Medulla oblongata (tissue), 1 donor: ENCODE measurements around the gene TMEM272.

Experiments
- DNase-seq: peaks from one replicate; pipeline ENCODE4 v3.0.0-alpha.2; 2015; ENCODE audit errors: extremely low spot score

The TMEM272 gene, protein sequence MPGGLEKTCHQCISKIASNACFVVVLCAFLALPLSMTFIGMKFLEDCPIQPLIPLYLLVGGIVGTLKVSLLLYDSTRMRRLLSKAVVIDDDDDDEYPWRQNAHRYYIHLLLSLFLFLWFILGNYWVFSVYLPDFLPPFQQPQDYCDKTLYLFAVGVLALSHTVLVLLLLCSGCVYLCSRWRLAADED

DNA sequence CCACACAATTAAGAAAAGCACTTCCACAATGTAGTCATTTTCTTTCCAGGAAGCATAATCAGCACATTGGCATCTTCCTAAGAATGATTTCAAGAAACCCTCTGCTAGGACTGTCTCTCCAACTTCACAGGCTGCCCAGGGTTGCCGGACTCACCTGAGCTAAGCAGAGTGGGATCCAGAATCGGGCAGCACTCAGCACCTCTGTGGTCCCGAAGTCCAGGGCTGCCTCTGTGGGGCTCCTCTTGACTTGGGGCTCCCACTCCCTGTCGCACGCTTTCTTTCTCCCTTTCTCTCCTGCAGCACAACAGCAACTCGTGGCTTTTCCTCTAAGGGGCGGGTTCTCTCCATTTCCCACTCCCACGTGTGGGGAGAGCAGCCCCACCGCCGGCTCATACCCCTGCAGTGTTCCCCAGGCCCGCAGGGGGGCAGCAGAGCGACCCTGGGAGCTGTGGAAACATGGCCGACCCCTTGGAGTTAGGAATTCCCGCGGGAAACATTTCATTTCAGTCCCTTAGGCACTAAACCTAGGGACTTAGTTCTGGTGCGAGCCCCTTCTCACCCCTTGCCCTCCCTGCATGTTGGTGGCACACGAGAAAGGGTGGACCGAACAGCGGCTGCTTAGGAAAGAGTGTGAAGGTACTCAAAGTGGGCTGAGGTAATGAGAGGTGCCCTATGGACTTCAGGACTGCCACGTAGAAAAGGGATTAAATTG, at the start of gene TMEM272:
Gene TMEM272, minus strand, starts transcription at position 316 of the 712 bp plus-strand sequence. CDS start 6,647 bp downstream, outside the sequence.
- DNase-seq: peak; percentile 63

DNA sequence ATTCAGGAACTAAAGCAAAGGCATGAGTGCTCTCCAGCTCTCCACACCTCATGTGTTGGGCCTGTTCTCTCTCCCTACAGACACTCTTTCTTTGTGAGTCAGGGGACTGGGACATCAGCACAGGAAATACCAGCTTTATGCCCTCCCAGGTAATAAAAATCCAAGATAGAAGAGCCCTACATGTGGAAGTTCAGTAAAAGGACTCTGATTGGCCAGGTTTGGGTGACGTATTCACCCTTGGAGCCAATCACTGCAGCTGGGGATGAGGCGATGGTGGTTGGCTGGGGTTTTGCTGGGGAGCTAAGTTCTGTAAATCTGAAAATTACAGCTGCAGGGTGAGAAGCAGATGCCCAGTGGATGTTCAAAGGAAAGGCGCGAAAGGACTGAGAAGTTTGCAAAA, 49.3 kb upstream of the TMEM272 start:
- DNase-seq: no peak

DNA sequence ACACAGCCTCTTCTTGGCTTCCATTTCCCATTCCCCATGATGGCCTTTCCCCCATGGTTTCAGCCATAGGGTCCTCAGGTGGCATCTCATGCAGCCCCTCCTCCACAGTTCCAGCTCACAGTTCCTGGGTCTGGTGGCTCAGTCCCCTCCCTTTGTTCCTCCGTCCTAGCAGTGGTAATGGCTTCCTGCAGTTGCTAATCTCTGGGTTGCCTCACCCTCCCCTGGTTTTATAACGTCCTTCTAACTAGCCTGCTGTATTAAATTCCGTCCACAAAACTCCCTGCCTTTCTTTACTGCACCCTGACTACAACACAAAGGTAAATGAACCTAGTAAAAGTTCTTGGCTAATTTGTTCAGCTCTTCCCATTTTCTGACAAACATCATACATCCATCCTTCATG, 47.7 kb upstream of the TMEM272 start:
- no peak for DNase-seq

DNA sequence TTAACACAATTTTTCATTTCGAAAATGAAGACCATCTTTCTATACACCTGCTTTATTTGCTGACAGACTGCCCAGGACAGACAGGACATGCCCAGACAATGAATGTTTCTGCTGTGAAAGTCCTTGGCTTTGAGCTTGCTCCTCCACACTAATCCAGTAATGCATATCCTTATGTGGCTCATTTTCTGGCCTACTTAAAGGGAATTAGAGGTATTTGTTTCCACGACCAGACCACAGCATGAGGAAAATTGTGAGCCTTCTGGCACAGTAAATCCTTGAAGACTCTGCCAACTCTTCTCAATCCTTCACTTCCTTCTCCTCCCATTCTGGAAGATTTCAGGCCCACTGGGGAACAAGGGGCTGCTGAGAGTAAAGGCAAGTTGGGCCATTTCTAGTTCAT, 42.5 kb upstream of the TMEM272 start:
- DNase-seq: no peak

DNA sequence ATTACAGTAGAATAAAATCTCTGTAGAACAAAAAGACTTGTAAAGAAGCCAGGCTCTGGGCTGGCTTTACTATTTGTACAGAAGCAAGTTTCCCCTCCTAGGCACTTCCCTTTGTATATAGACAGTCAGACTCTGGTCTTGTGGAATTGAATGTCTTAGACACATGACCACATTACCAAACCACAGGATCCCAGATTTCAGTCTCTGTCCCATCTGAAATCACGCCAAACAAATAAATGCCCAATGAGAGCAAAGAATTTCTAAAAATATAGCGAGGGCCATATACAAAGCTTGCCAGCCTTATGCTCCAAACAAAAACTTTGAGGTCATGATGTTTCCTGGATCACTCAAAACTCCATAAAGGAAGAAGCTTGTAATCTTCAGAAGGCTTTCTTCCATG, 40.7 kb upstream of the TMEM272 start:
- no peak for DNase-seq

DNA sequence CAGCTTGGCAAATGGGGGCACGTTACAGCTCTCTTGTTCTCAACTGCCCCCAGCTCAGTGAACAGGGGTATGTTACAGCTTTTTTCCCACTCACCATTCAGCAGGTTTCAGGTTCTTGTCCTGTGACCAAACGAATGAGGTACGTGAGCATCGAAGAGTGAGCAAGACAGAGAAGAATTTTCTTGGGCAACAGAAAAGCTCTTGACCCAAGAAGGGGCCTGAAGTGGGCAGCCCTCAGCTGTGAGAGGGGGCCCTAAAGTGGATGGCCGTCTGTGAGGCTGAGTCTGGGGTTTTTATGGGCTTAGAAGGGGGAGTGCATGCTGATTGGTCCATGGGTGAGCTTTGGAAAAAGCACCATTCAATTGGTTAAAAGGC, 38.2 kb upstream of the TMEM272 start:
- DNase-seq: no peak

DNA sequence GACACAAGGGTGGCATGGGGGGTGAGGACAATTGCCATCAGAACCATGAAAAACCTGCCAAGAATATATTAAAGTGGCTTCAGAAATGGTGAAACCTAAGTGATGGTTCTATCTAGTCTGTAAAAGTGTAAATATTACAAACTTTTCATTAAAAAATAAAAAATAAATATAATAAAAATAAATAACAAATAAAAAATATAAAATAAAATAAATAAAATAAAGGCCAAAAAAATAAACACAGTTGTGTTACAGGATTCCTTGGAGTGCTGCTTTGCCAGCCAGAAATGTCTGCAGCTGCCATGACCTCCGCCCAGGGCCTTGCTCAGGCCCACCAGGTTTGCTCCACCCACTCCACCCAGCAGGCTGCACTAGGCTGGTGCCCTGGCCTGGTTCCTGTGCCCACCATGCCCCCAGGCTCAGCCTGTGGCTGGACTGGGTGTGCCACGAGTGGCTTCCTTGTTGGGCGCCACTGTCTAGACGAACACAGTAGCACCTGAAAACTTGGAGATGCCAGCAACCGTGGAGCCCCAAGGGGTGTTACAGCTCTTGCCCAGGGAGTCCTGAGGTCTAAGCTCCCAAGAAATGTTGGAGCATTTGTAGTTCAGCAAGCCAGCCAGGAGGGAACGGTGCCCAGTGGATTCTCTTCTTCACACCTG, 37.7 kb upstream of the TMEM272 start:
- no peak for DNase-seq

DNA sequence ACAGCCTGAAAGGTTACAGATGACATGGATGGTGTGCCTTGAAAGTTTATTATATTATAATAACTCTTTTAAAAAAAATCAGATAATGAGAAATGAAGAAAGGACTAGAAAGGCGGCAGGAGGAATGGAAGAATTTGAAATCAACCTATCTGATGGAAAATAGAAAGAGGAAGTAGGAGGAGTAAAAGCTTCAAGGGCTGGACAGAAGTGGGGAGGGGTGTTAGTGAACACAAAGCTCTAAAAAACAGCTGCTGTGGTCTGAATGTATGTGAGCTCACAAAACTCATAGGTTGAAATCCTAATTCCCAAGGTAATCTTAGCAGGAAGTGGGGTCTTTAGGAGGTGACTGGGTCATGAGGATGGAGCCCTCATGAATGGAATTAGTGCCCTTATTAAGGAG, 36.3 kb upstream of the TMEM272 start:
- no peak for DNase-seq

DNA sequence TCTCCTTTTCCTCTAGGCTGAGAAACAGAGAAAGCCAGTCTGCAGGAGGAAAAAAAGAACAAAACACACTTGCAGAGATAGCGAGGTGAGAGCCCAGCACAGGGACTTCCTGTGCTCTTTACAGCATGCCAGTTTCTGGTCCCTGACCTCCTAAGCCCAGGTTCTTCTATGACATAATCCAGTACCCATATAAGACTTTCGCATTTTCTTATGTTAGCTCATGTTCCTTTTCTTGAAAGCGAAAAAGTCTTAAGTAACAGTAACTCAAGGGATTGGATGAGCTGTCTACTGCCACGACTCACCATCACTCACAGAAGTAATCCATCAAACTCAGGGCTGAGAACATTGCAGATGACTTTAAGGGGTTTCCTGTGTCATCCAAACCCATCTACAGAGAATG, 34.2 kb upstream of the TMEM272 start:
- DNase-seq: no peak

DNA sequence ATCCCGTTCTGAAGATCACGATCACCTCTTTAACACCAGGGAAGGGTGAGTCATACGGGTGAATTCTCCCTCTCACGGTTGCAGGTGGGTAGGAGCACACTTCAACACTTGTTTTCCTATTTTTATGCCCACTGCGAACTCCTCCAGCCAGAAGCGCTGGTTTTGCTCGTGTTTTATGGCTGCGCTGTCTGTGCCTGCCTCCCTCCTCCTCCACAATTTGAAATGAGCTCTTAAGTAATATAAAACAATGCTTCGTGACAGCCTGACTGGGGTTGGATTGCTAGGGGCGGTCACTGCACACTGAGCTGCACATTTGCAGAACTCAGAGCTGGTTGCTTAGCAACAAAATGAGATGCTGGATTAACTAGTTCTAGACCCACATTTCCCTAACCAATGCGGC, 29.7 kb upstream of the TMEM272 start:
- no peak for DNase-seq

DNA sequence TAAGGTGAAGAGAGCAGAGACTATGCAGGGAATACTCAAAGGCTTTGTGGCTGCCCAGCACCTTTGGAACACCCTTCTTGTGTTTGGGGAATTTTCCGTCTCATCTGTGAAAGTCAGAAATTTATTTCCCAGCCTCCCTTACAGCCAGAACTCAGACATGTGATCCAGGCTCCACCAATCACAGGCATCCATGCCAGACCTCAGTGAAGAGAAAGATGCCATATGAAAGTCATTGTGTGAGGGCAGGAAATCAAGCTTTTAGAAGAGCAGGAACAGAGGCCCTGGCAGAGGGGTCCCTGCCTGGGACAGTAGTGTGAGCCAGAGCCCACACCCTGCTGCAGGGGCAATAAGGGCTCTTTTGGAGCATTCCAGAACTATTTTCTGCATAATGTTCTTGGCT, 28.9 kb upstream of the TMEM272 start:
- no peak for DNase-seq

DNA sequence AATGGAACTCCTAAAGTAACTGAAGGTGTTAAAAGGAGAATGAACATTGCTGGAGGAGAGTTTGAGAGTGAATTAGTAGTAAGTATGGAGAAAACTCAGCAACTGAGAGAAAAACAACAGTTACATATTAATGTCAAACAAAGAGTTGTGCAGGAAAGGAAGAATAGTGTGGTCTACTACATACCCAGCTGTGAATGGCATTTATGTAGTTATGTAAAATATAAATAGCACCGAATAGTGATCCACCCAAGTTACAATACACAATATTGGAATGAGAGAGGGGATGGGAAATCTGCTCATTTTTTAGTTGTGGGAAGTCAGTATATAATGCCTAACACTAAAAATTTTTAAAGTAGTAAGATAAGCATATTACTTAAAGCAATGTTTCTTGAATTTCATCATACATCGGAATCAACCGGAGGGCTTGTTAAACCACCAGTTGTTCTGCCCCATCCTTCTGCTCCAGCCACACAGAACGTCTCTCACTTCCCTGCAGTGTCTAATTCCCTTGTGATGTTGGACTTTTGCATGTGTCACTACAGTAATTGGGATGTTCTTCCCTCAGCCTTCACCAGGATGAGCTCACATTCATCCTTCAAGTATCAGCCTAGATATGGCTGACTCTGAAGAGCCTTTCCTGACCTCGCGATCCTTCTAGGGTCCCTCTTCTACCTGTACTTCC, 28.3 kb upstream of the TMEM272 start:
- no peak for DNase-seq

DNA sequence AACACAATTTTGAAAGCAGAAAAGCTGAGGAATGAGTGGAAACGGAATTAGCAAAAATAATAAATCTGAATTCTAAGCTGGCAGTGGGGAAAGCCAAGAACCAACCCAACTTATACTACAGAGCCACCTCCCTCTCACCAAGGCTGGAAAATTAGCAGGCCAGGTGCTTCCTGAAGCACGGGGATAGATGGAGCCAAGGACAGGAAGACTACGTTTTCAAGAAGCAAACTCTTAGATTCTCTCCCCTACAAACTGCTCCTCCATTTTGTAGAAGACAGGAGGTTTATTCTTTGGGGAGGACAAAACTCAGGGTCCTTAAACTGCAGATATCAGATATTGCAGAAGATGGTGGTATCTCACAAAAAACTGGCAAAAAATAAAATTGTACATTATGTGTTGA, 25.6 kb upstream of the TMEM272 start:
- no peak for DNase-seq

DNA sequence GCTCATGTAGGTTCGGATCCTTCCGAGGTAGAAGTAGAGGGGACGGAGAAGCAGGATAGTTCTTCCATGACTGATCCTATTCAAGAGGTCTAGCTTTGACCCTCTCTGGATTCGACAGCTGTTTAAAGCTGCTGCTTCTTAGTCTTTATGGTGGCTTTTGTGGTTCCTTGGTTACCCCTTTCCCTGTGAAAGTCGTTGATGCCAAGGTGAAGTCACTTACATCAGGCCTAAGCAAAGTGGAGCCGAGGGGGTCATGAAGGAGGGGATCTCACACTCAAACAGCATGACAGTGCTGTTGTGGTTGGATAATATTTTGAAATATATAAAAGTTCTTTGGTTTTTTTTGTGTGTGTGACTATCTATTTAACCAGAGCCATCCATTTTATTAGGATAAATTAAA, 24.9 kb upstream of the TMEM272 start:
- no peak for DNase-seq

DNA sequence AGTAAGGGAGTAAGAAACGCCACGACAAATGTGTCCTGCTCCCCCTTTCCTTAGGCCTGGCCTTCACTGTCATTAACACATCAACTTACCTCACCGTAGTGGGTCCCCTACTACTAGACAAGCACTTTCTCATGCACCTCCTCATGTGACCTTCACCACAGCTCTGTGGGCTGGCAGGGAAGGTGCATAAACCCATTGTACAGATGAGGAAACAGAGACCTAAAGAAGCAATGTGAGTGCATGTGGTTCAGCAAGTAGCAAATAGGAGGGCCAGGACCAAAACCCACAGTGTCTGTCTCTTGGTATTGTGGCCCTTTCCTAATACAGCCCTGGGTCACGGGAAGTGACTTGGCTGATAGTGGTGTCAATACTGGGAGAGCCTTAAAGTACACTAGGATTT, 22.1 kb upstream of the TMEM272 start:
- no peak for DNase-seq

DNA sequence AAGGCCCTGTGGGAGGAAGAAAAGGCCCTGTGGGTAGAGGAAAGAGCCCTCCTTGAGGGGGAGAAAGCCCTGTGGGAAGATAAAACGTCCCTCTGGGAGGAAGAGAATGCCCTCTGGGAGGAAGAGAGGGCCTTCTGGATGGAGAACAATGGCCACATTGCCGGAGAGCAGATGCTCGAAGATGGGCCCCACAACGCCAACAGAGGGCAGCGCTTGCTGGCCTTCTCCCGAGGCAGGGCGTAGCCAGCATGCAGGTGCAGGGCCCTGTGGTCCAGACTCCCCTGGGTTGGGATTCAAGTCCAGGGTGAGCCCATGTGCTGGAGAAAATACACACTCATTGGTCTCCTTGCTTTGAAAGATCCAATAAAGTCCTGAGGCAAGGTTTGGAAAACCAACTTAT, 20.9 kb upstream of the TMEM272 start:
- DNase-seq: no peak

DNA sequence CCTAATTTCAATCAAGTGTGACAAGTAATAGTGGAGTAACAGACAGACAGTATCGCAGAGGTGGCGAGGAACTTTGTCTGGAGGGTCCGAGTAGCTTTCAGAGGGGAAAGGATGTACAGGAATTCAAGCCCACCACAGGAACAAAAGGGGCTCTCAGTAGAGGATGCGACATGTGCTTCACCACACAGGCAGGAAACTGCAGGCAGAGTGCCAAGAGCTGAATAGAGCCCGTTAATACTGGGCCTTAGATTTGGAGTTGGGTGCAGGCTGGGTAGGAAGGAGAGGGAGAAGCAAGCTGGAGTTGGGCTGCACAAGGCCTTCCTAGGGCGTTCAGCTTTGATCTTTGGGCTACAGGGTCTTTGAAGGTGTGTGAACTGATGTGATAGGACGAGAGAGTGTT, 18.0 kb upstream of the TMEM272 start:
- DNase-seq: no peak

DNA sequence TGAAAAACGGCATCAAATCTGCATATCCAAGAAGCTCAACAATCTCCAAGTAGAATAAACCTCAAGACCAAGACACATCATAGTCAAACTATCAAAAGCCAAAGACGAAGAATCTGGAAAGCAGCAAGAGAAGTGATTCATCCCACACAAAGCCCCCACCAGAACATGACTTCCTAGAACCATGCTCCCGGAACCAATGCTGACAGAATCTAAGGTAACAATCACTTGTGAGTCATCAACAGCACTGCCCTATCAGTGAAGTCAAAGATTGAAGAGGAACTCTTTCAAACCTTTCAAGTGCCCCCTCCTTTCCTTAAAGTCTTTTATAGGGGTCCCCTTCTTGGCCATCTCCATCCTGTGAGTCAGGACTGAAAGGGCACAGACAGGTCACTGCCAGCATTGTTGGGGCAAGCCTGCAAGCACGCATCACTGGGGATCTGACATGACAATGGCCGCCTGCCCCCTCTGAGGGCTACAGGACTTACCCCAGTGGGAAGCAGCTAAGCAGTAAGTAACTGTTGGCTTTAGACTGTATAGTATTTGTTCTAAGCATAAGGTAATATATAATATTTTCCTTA, 16.8 kb upstream of the TMEM272 start, which contains the start of gene CCDC70:
Gene CCDC70, plus strand, starts transcription at position 247 of the 578 bp plus-strand sequence. CDS start 3,443 bp downstream, outside the sequence.
- DNase-seq: no peak

DNA sequence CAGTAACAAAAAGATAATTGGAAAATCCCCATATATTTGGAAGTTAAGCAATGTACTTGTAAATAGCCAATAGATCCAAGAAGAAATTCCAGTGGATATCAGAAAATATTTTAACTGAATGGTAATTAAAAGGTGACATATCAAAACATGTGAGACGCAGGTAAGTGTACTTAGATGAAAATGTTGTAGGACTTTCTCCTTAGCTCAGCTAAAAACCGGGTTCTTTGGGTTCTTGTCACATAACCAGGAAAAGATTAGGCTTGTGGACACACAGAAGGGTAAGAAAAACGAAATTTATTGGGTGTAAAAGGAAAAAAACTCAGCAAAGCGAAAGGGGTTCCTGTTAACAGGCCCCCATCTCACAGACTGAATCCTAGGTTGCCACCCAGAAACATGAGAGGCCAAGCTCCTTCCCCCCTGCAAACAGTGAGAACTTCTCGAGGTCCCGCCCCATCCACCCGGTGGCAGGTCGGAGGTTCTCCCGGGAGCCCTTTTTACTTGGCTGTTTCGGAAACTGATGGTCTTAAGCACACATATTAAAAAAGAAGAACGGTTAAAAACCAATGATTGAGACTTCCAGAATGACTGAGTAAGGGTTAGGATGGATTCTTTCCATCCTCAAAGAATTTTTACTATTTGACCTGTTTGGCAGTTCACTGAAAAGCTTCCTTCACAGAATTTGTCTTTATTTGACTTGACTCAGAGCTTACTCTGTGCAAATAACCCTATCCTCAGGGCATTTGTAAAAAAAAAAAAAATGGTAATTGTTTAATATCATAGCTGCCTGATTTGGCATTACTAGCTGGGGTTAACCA, 13.7 kb upstream of the TMEM272 start:
- no peak for DNase-seq

DNA sequence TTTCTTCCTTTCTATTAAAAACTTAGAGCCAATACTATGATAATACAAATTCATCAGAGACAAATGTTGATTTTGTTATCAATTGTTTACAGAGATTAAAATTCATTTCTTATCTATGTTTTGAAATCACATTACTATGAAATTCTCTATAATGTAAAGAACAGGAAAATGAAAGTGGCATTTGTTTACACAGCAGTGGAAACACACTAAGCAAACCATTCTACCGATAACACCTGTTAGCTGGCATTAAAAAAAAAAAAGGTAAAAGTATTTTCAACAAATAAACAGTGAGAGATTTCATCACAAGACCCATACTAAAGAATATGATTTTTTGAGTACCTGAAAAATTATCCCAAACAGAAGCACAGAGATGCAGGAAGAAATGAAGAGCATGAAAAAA, 12.0 kb upstream of the TMEM272 start:
- no peak for DNase-seq

DNA sequence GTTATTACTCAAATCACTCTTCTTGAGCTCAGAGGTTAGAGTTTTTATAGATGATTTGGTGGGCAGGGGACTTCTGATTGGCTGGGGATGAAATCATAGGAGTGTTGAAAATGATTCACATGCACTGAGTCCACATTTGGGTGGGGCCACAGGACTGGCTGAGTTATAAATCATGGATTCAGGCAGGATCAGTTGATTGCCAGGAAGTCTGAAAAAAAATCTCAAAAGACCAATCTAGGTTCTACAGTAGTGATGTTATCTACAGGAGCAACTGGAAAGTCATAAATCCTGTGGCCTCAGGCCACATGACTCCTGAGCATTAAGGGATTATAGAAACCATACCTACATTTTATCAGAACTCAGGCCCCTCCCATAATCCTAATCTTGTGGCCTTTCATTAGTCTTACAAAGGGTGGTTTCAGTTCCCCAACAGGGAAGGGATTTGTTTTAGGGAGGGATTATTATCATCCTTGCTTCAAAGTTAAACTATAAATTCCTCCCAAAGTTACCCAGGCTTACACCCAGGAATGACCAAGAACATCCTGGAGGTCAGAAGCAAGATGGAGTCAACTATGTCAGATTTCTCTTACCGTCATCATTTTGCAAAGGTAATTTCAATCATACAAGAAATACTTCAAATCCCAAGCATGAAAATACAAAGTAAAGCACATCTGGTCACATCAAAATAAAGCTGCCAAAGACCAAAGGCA, 11.2 kb upstream of the TMEM272 start:
- DNase-seq: no peak
